ENCODE results near the gene SMARCA5. TPM values are rescaled to one million over a fixed set of nuclear protein-coding genes. Genes with fewer than 3 reads are reported as not detected.

The SMARCA5 gene
- total RNA-seq, 4 donors from 2014 or later: 14.8 to 25.8 (median 19.6) TPM

GRCh38 chr4:143559757-143560147 lies 46.2 kb downstream of the SMARCA5 start:
- H3K4me1 ChIP-seq: peaks cover 11% of the 10 kb centered on the region
- peaks cover 3% of the 10 kb centered on the region for H3K36me3 ChIP-seq
- no peak overlapping the region for H3K27ac ChIP-seq
- no peaks in the 10 kb centered on the region for H3K9me3 ChIP-seq
- DNase-seq (ENCODE audit: low spot score in 2 of 2): no peak
- peak overlapping the region; percentile 56 for H3K4me3 ChIP-seq
- no peaks in the 10 kb centered on the region for H3K27me3 ChIP-seq
- no peak for TF ChIP-seq POLR2AphosphoS5 (IDR thresholded peaks at IDR 0.05)
- TF ChIP-seq POLR2A (IDR thresholded peaks at IDR 0.05): no peak
- TF ChIP-seq CTCF (IDR thresholded peaks at IDR 0.05): no peak
- no peak for TF ChIP-seq EP300 (IDR thresholded peaks at IDR 0.05)
- 64% methylated on average over 13 of the region's 17 CpGs for WGBS

- Histone ChIP-seq H3K27ac (no peak overlapping the region), H3K36me3 (no peaks in the 10 kb centered on the region), H3K4me3 (no peak overlapping the region), H3K27me3 (no peaks in the 10 kb centered on the region), H3K4me1 (peaks cover 5% of the 10 kb centered on the region), H3K9me3 (no peaks in the 10 kb centered on the region)
- DNase-seq (ENCODE audit: low spot score in 2 of 2): no peak
- no peak for TF ChIP-seq EP300 (IDR thresholded peaks at IDR 0.05)
- no peak for TF ChIP-seq POLR2AphosphoS5 (IDR thresholded peaks at IDR 0.05)
- TF ChIP-seq POLR2A (IDR thresholded peaks at IDR 0.05): no peak
- 92% methylated on average over 2 of the region's 2 CpGs for WGBS
These were observed 51.0 kb downstream of the SMARCA5 start for GRCh38 chr4:143564472-143564871.

DNA sequence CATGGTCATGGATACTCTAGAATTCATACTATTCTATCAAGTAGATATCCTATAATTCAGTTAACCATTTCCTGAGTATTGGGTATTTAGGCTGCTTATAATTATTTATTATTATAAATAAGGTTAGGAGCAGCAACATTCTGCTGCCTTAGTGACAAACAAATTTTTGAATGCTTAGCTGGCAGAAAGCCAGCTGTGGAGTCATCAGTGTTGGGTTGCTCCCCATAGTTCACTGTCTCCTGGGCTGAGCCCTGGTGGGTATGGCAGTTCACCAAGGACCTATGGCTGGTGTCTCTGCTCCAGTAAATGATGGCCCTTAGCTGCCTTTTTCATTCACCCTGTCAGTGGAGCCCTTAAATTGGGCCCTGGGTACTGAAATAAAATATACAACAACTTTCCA lies 61.8 kb downstream of the SMARCA5 start:
- Histone ChIP-seq H3K36me3 (peaks cover 2% of the 10 kb centered on the region), H3K4me3 (no peak overlapping the region), H3K27ac (no peak overlapping the region), H3K4me1 (no peaks in the 10 kb centered on the region), H3K27me3 (no peaks in the 10 kb centered on the region), H3K9me3 (no peaks in the 10 kb centered on the region)
- no peak for DNase-seq (ENCODE audit: low spot score in 2 of 2)
- TF ChIP-seq POLR2AphosphoS5 (IDR thresholded peaks at IDR 0.05) (no peak), CTCF (IDR thresholded peaks at IDR 0.05) (no peak), EP300 (IDR thresholded peaks at IDR 0.05) (no peak), POLR2A (IDR thresholded peaks at IDR 0.05) (no peak)

DNA sequence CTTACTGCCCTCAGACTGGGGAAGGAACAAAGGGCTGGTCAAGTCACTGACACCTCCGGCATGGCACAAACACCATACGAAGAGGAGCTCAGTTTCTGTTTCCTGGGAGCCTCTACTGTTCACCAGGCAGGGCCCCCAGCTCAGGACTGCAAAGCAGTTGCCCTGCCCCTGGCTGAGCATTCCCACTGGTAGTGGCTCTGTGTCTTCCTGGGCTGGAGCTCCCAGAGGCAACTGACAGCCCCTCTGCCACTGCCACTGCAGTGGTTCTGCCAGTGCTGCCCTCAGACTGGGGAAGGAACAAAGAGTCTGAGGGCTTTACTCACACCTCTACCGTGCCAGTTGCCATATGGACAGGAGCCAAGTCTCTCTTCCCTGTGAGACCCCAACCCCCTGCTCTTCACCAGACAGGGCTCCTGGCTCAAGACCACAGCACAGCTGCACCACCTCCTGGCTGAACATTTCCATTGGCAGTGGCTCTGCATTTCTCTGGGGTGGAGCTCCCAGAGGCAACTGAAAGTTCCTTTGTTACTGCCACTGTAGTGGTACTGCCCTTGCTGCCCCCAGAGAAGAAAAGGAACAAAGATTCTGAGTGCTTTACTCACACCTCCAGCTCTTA lies 67.9 kb downstream of the SMARCA5 start:
- H3K27me3 ChIP-seq: no peaks in the 10 kb centered on the region
- 75% methylated on average over 3 of the region's 3 CpGs for WGBS
- no peaks in the 10 kb centered on the region for H3K4me1 ChIP-seq
- peaks cover 7% of the 10 kb centered on the region for H3K9me3 ChIP-seq
- no peak for DNase-seq (ENCODE audit: low spot score in 2 of 2)
- no peak overlapping the region for H3K27ac ChIP-seq
- peaks cover 4% of the 10 kb centered on the region for H3K36me3 ChIP-seq
- TF ChIP-seq EP300 (IDR thresholded peaks at IDR 0.05): no peak
- no peak for TF ChIP-seq CTCF (IDR thresholded peaks at IDR 0.05)
- TF ChIP-seq POLR2A (IDR thresholded peaks at IDR 0.05): no peak
- TF ChIP-seq POLR2AphosphoS5 (IDR thresholded peaks at IDR 0.05): no peak
- H3K4me3 ChIP-seq: no peak overlapping the region

GRCh38 chr4:143585548-143585947 lies 72.0 kb downstream of the SMARCA5 start:
- DNase-seq (ENCODE audit: low spot score in 2 of 2): no peak
- no peak overlapping the region for H3K27ac ChIP-seq
- H3K27me3 ChIP-seq: no peaks in the 10 kb centered on the region
- 82% methylated on average over 6 of the region's 6 CpGs for WGBS
- peaks cover 7% of the 10 kb centered on the region for H3K9me3 ChIP-seq
- H3K4me3 ChIP-seq: no peak overlapping the region
- H3K4me1 ChIP-seq: no peaks in the 10 kb centered on the region
- TF ChIP-seq EP300 (IDR thresholded peaks at IDR 0.05): no peak
- no peak for TF ChIP-seq POLR2AphosphoS5 (IDR thresholded peaks at IDR 0.05)
- no peak for TF ChIP-seq POLR2A (IDR thresholded peaks at IDR 0.05)
- no peak for TF ChIP-seq CTCF (IDR thresholded peaks at IDR 0.05)
- peaks cover under 1% of the 10 kb centered on the region for H3K36me3 ChIP-seq

GRCh38 chr4:143586080-143586479 lies 72.6 kb downstream of the SMARCA5 start:
- Histone ChIP-seq H3K4me3 (no peak overlapping the region), H3K27me3 (no peaks in the 10 kb centered on the region), H3K36me3 (no peaks in the 10 kb centered on the region), H3K27ac (no peak overlapping the region), H3K4me1 (no peaks in the 10 kb centered on the region), H3K9me3 (peaks cover 7% of the 10 kb centered on the region)
- no peak for TF ChIP-seq EP300 (IDR thresholded peaks at IDR 0.05)
- DNase-seq (ENCODE audit: low spot score in 2 of 2): no peak

Measured in suprapubic skin (tissue), 4 donors.